SK-N-SH treated with all-trans-retinoic acid at 6 μM for 48 hours (cell line): ENCODE measurements around the gene KCNG1.
"Not testable (repeated sequence)": the region's sequence is repeated elsewhere in the genome, so short reads cannot be mapped to it uniquely, and the experiment has no call there.

ENCODE experiments used
- CSDC2 ChIP-seq: fragments of 250-450 bp; sonication (Bioruptor Pico); IDR thresholded peaks from 2 replicates; pipeline ENCODE4 v1.5.0; 2020; ENCODE audit warnings: mild to moderate bottlenecking, moderate library complexity
- PPARA ChIP-seq: fragments of 250-450 bp; sonication (Bioruptor Pico); IDR thresholded peaks from 2 replicates; pipeline ENCODE4 v1.5.0; 2020; ENCODE audit warnings: mild to moderate bottlenecking, borderline replicate concordance
- RARB ChIP-seq: fragments of 250-450 bp; sonication (Bioruptor Pico); IDR thresholded peaks from 2 replicates; pipeline ENCODE4 v1.8.0; 2021; ENCODE audit warnings: mild to moderate bottlenecking, moderate library complexity
- SNAI2 ChIP-seq: fragments of 250-450 bp; sonication (Bioruptor Pico); IDR thresholded peaks from 2 replicates; pipeline ENCODE4 v1.5.0; 2020; ENCODE audit warnings: mild to moderate bottlenecking, moderate library complexity
- TOX ChIP-seq: fragments of 250-450 bp; sonication (Bioruptor Pico); IDR thresholded peaks from 2 replicates; pipeline ENCODE4 v1.8.0; 2021; ENCODE audit warnings: mild to moderate bottlenecking, moderate library complexity, borderline replicate concordance
- ZFP3 ChIP-seq: fragments of 250-450 bp; sonication (Bioruptor Pico); IDR thresholded peaks from 2 replicates; pipeline ENCODE4 v1.5.0; 2020; ENCODE audit warnings: mild to moderate bottlenecking, moderate library complexity
- ZNF565 ChIP-seq: fragments of 450-650 bp; formaldehyde crosslinking; conservative IDR thresholded peaks from 2 replicates; pipeline ENCODE4 v1.5.0; 2020; ENCODE audit warnings: low read depth, mild to moderate bottlenecking, moderate library complexity
- TF ChIP-seq, protein P1 (sequence below): fragments of 250-450 bp; sonication (Bioruptor Pico); IDR thresholded peaks from 2 replicates; pipeline ENCODE4 v1.5.1; 2020; ENCODE audit warnings: low read depth, mild to moderate bottlenecking, moderate library complexity

DNA sequence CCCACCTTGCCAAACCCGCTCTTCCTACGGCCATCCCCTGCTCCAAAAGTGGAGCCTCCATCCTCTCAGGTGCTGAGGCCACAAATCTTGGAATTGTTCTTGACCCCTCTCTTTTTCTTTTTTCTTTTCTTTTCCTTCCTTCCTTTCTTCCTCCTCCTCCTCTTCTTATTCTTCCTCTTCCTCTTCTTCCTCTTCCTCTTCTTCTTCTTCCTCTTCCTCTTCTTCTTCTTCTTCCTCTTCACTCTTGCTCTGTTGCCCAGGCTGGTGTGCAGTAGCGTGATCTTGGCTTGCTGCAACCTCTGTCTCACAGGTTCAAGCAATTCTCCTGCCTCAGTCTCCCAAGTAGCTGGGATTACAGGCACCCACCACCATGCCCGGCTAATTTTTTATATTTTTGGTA, 44.4 kb downstream of the KCNG1 start:
- TF ChIP-seq TOX (CRISPR knock-in tag); CSDC2; SNAI2; PPARA (CRISPR knock-in tag); ZFP3 (CRISPR knock-in tag); RARB (CRISPR knock-in tag); ZNF565 (CRISPR knock-in tag): not testable (repeated sequence)
- TF ChIP-seq, protein P1, sequence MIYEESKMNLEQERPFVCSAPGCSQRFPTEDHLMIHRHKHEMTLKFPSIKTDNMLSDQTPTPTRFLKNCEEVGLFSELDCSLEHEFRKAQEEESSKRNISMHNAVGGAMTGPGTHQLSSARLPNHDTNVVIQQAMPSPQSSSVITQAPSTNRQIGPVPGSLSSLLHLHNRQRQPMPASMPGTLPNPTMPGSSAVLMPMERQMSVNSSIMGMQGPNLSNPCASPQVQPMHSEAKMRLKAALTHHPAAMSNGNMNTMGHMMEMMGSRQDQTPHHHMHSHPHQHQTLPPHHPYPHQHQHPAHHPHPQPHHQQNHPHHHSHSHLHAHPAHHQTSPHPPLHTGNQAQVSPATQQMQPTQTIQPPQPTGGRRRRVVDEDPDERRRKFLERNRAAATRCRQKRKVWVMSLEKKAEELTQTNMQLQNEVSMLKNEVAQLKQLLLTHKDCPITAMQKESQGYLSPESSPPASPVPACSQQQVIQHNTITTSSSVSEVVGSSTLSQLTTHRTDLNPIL: not testable (repeated sequence)
